Sigmoid colon (tissue), 4 donors: ENCODE data around the gene TMCO5A.
"Not testable (repeated sequence)": the region's sequence is repeated elsewhere in the genome, so short reads cannot be mapped to it uniquely, and the experiment has no call there.

Source experiments
- CTCF ChIP-seq, 4 experiments: fragments of 450-650 bp in 3 of 4; fragments of 200-600 bp in 1 of 4; IDR thresholded peaks; one replicate each; pipeline ENCODE4 v1.5.1; 2016 to 2019; ENCODE audit warnings: antibody characterized with exemption in 4 of 4, mild to moderate bottlenecking in 3 of 4, moderate library complexity in 2 of 4
- EP300 ChIP-seq, 4 donors: sonication (generic); formaldehyde crosslinking; IDR thresholded peaks; one replicate each; pipeline ENCODE4 v1.6.1; 2017; ENCODE audit warnings: antibody characterized with exemption in 4 of 4
- POLR2A ChIP-seq, 2 donors: fragments of 450-650 bp; IDR thresholded peaks; one replicate each; pipeline ENCODE4 v1.6.1; 2016; ENCODE audit warnings: antibody characterized with exemption in 2 of 2, mild to moderate bottlenecking in 2 of 2, moderate library complexity in 2 of 2
- POLR2AphosphoS5 ChIP-seq, 4 donors: sonication (generic); formaldehyde crosslinking; IDR thresholded peaks; one replicate each; pipeline ENCODE4 v1.6.1; 2017; ENCODE audit warnings: antibody characterized with exemption in 4 of 4

GRCh38 chr15:37960742-37961141 is 26.3 kb downstream of the TMCO5A start:
- TF ChIP-seq CTCF, POLR2A, EP300, POLR2AphosphoS5 (IDR thresholded peaks at IDR 0.05): not testable (repeated sequence)
